SK-N-SH (cell line): Measurements from ENCODE around the gene EPHB2. TPM values are rescaled to one million over a fixed set of nuclear protein-coding genes. Genes with fewer than 3 reads are reported as not detected.

Source experiments
- CTCF ChIA-PET: fragments of 300-600, 350-600 bp; formaldehyde crosslinking; extraction: SDS; loops from one replicate; lab custom pipeline; 2021; lab: Yijun Ruan, JAX
- POLR2A ChIA-PET: fragments of 350-600 bp; sonication (Branson Sonifier 250); formaldehyde crosslinking; extraction: SDS; loops from one replicate; lab custom pipeline; 2020; ENCODE audit warnings: antibody characterized with exemption, inconsistent platforms; lab: Yijun Ruan, JAX
- DNase-seq: peaks from one replicate; pipeline ENCODE4 v3.0.0; 2012
- H2AFZ ChIP-seq: fragments of 200-600 bp; sonication (generic); 2 replicates; pipeline ENCODE4 v1.8.1; 2016; ENCODE audit warnings: antibody characterized with exemption, mild to moderate bottlenecking, low read depth
- H3F3A ChIP-seq: fragments of 200-600 bp; sonication (generic); replicated peaks from 2 replicates; pipeline ENCODE3; 2016; ENCODE audit warnings: antibody characterized with exemption, mild to moderate bottlenecking; ENCODE audit not compliant: insufficient read depth
- H3K27ac ChIP-seq, 2 experiments: fragments of 200-500 bp in 1 of 2; fragments of 200-600 bp in 1 of 2; sonication (Bioruptor generic) in 1 of 2; sonication (generic), shearing (Covaris generic) in 1 of 2; 2 replicates each; pipeline versions ENCODE4 v1.5.1 to v1.6.1; 2014 to 2016; ENCODE audit warnings: low read depth in 2 of 2, inconsistent platforms in 1 of 2, low read length in 1 of 2, mild to moderate bottlenecking in 1 of 2, mixed read lengths in 1 of 2
- H3K27me3 ChIP-seq: fragments of 200-600 bp; sonication (generic), shearing (Covaris generic); 2 replicates; pipeline ENCODE4 v1.6.1; 2016; ENCODE audit warnings: mixed run types; ENCODE audit not compliant: insufficient read depth
- H3K36me3 ChIP-seq, 2 experiments: fragments of 200-500 bp in 1 of 2; fragments of 200-600 bp in 1 of 2; sonication (Bioruptor generic) in 1 of 2; sonication (generic) in 1 of 2; replicated peaks in 1 of 2; 2 replicates each; pipeline versions ENCODE3 to v1.5.1; 2014 to 2016; ENCODE audit warnings: low read length in 1 of 2, mild to moderate bottlenecking in 1 of 2; ENCODE audit not compliant: insufficient read depth in 2 of 2, control insufficient read depth in 1 of 2
- H3K4me1 ChIP-seq, 2 experiments: fragments of 200-500 bp in 1 of 2; fragments of 200-600 bp in 1 of 2; sonication (Bioruptor generic) in 1 of 2; sonication (generic), shearing (Covaris generic) in 1 of 2; 2 replicates each; pipeline versions ENCODE4 v1.5.1 to v1.6.1; 2014 to 2016; ENCODE audit warnings: low read depth in 1 of 2, low read length in 1 of 2, mixed run types in 1 of 2; ENCODE audit not compliant: insufficient read depth in 2 of 2, control insufficient read depth in 1 of 2
- H3K4me2 ChIP-seq: fragments of 200-600 bp; sonication (generic), shearing (Covaris generic); 2 replicates; pipeline ENCODE4 v1.6.1; 2017; ENCODE audit warnings: mixed run types
- H3K4me3 ChIP-seq, 2 experiments: fragments of 200-500 bp in 1 of 2; fragments of 200-600 bp in 1 of 2; sonication (Bioruptor generic) in 1 of 2; sonication (generic), shearing (Covaris generic) in 1 of 2; 2 replicates each; pipeline versions ENCODE4 v1.5.1 to v1.8.1; 2014 to 2016; ENCODE audit warnings: low read depth in 2 of 2, inconsistent platforms in 1 of 2, low read length in 1 of 2, mild to moderate bottlenecking in 1 of 2, mixed read lengths in 1 of 2, moderate library complexity in 1 of 2
- H3K79me2 ChIP-seq: fragments of 200-600 bp; sonication (generic); 2 replicates; pipeline ENCODE4 v1.8.1; 2017; ENCODE audit warnings: mild to moderate bottlenecking; ENCODE audit not compliant: insufficient read depth
- H3K9ac ChIP-seq: fragments of 200-600 bp; sonication (generic); 2 replicates; pipeline ENCODE4 v1.6.1; 2017; ENCODE audit warnings: mixed run types
- H3K9me2 ChIP-seq: fragments of 200-600 bp; sonication (generic); 2 replicates; pipeline ENCODE4 v1.6.1; 2017; ENCODE audit warnings: mixed run types
- H3K9me3 ChIP-seq: fragments of 200-600 bp; sonication (generic); 2 replicates; pipeline ENCODE4 v1.6.1; 2017; ENCODE audit warnings: mixed run types, mild to moderate bottlenecking, moderate library complexity
- H4K20me1 ChIP-seq: fragments of 200-600 bp; sonication (generic); 2 replicates; pipeline ENCODE4 v1.6.1; 2017; ENCODE audit warnings: mild to moderate bottlenecking, mixed run types; ENCODE audit not compliant: insufficient read depth
- CHD2 ChIP-seq: fragments of 150-350 bp; IDR thresholded peaks from 2 replicates; pipeline ENCODE4 v1.6.1; 2018; ENCODE audit warnings: low read length; ENCODE audit not compliant: partially characterized antibody
- EZH2phosphoT487 ChIP-seq: fragments of 200-600 bp; sonication (generic); IDR thresholded peaks from 2 replicates; pipeline ENCODE4 v1.6.1; 2017; ENCODE audit warnings: low read depth, mixed run types, mild to moderate bottlenecking, antibody characterized with exemption, moderate library complexity, borderline replicate concordance
- FOSL2 ChIP-seq: IDR thresholded peaks from 2 replicates; pipeline ENCODE4 v1.4.0; 2012; ENCODE audit warnings: low read depth, mild to moderate bottlenecking, moderate library complexity, borderline replicate concordance
- FOXJ3 ChIP-seq: sonication (generic); formaldehyde crosslinking; IDR thresholded peaks from 2 replicates; pipeline ENCODE4 v1.5.1; 2020; ENCODE audit warnings: mild to moderate bottlenecking, missing genetic modification reagents
- FOXM1 ChIP-seq: IDR thresholded peaks from 2 replicates; pipeline ENCODE4 v1.4.0; 2012; ENCODE audit warnings: low read depth, mild to moderate bottlenecking
- GATA2 ChIP-seq: sonication (generic); formaldehyde crosslinking; IDR thresholded peaks from 2 replicates; pipeline ENCODE4 v1.5.0; 2020; ENCODE audit warnings: mild to moderate bottlenecking, missing genetic modification reagents
- IRF3 ChIP-seq: fragments of 150-350 bp; IDR thresholded peaks from 2 replicates; pipeline ENCODE4 v1.6.1; 2016; ENCODE audit warnings: mild to moderate bottlenecking, low read depth, low read length
- MXI1 ChIP-seq: IDR thresholded peaks from 2 replicates; pipeline ENCODE4 v1.6.1; 2012; ENCODE audit warnings: mild to moderate bottlenecking, low read depth, low read length, improper control_type of control experiment
- PBX3 ChIP-seq: IDR thresholded peaks from 2 replicates; pipeline ENCODE4; 2012
- RAD21 ChIP-seq: IDR thresholded peaks from 2 replicates; pipeline ENCODE4 v1.6.1; 2012; ENCODE audit warnings: mild to moderate bottlenecking, low read length
- REST ChIP-seq: IDR thresholded peaks from 2 replicates; pipeline ENCODE4 v1.6.1; 2012; ENCODE audit warnings: mild to moderate bottlenecking, low read depth, low read length, moderate library complexity
- RFX5 ChIP-seq: IDR thresholded peaks from 2 replicates; pipeline ENCODE4 v1.6.1; 2012; ENCODE audit warnings: mild to moderate bottlenecking, improper control_type of control experiment, low read length
- RXRA ChIP-seq: IDR thresholded peaks from 2 replicates; pipeline ENCODE4 v1.4.0; 2012; ENCODE audit warnings: low read depth, mild to moderate bottlenecking, borderline replicate concordance
- SIN3A ChIP-seq: IDR thresholded peaks from 2 replicates; pipeline ENCODE4 v1.6.1; 2012; ENCODE audit warnings: low read depth, mild to moderate bottlenecking, low read length, moderate library complexity, borderline replicate concordance
- TAF1 ChIP-seq: IDR thresholded peaks from 2 replicates; pipeline ENCODE4 v1.6.1; 2012; ENCODE audit warnings: low read depth, mild to moderate bottlenecking, low read length, moderate library complexity, borderline replicate concordance
- TCF12 ChIP-seq: IDR thresholded peaks from 2 replicates; pipeline ENCODE4 v1.4.0; 2012
- USF1 ChIP-seq: IDR thresholded peaks from 2 replicates; pipeline ENCODE4 v1.4.0; 2012; ENCODE audit warnings: low read depth, borderline replicate concordance
- ZBTB33 ChIP-seq: IDR thresholded peaks from 2 replicates; pipeline ENCODE4 v1.4.0; 2012; ENCODE audit warnings: low read depth, borderline replicate concordance
- WGBS: methylation state at CpG from one replicate; pipeline ENCODE4 v1.1.6; 2017; ENCODE audit warnings: low lambda C conversion rate; 5-methylcytosine and 5-hydroxymethylcytosine counted together
- polyA plus RNA-seq, 3 experiments: library from polyadenylated mRNA; depleted of rRNA; stranded (reverse); fragments of >200 nt; gene quantifications; 2 replicates each; pipeline ENCODE4 v1.2.3, GENCODE V29; 2012

EPHB2 gene
- polyA plus RNA-seq, 1 of the 3 experiments (the other 2 are of a cell fraction) = 25.2 TPM

GRCh38 chr1:22806584-22806983 lies 95.9 kb downstream of the EPHB2 start:
- H3K36me3 ChIP-seq = peaks cover 0 to 3% of the 10 kb centered on the region in 2 experiments
- CTCF ChIA-PET = interaction anchor here (0.8 to 1.8 kb wide), 3 partner anchors 16 to 102 kb away, joined by 3 to 5 read pairs (median 5); no protein-coding TSS in a partner anchor

More at GRCh38 chr1:22806584-22806983, 95.9 kb downstream of the EPHB2 start:
- Histone ChIP-seq H3K4me2 (no peak overlapping the region), H2AFZ (no peak overlapping the region), H3K79me2 (peaks cover 4% of the 10 kb centered on the region; the same call in 1 of the 2 replicates), H3K9me3 (no peaks in the 10 kb centered on the region), H4K20me1 (no peaks in the 10 kb centered on the region), H3K9me2 (no peaks in the 10 kb centered on the region), H3K9ac (no peak overlapping the region), H3K27me3 (no peaks in the 10 kb centered on the region), H3K27ac (no peak overlapping the region; a peak in 1 of 4 replicates), H3K4me1 (peaks cover 23 to 52% of the 10 kb centered on the region in 2 experiments; a peak in 3 of 4 replicates), H3K4me3 (no peak overlapping the region), H3F3A (peaks cover 25% of the 10 kb centered on the region)
- POLR2A ChIA-PET = no interaction called here
- 89% methylated on average over 4 of the region's 12 CpGs for WGBS
- TF ChIP-seq FOSL2 (no peak), CHD2 (no peak), ZBTB33 (no peak), RAD21 (no peak), FOXJ3 (CRISPR knock-in tag) (no peak), TCF12 (no peak), FOXM1 (no peak), GATA2 (CRISPR knock-in tag) (no peak), REST (no peak), PBX3 (no peak), USF1 (no peak), RFX5 (no peak), MXI1 (no peak), RXRA (no peak), EZH2phosphoT487 (no peak), SIN3A (no peak), TAF1 (no peak), IRF3 (no peak)
- DNase-seq = no peak
